HL-60 (cell line): ENCODE measurements around the gene TMEM134.

ENCODE experiments used
- DNase-seq, 2 experiments: peaks; one replicate each; pipeline ENCODE4 v3.0.0-alpha.2; 2010 to 2020; ENCODE audit warnings: low read depth in 1 of 2, low spot score in 1 of 2
- H3K27ac ChIP-seq: fragments of 250-450 bp; sonication (Bioruptor Pico); replicated peaks from 2 replicates; pipeline ENCODE4 v1.5.1; 2020; ENCODE audit warnings: mild to moderate bottlenecking, moderate library complexity
- H3K27me3 ChIP-seq: fragments of 250-450 bp; sonication (Bioruptor Pico); 2 replicates; pipeline ENCODE4 v1.5.1; 2021; ENCODE audit warnings: mild to moderate bottlenecking, moderate library complexity; ENCODE audit not compliant: insufficient read depth, poor library complexity, severe bottlenecking
- H3K4me3 ChIP-seq: replicated peaks from 2 replicates; pipeline ENCODE4 v1.5.1; 2011; ENCODE audit warnings: mild to moderate bottlenecking, control low read depth, low read length; ENCODE audit not compliant: insufficient read depth
- CTCF ChIP-seq: IDR thresholded peaks from one replicate; pipeline ENCODE4 v1.5.1; 2011; ENCODE audit warnings: low read length, control low read depth, inconsistent platforms; ENCODE audit not compliant: insufficient read depth
- GABPA ChIP-seq: IDR thresholded peaks from 2 replicates; pipeline ENCODE4 v1.6.1; 2012; ENCODE audit warnings: low read depth
- POLR2AphosphoS5 ChIP-seq: IDR thresholded peaks from 2 replicates; pipeline ENCODE4 v1.6.1; 2012; ENCODE audit warnings: low read depth
- SPI1 ChIP-seq: IDR thresholded peaks from 2 replicates; pipeline ENCODE4 v1.6.1; 2012; ENCODE audit warnings: low read depth, mild to moderate bottlenecking, borderline replicate concordance
- TF ChIP-seq, protein P1 (sequence below): IDR thresholded peaks from 2 replicates; pipeline ENCODE4 v1.6.1; 2012; ENCODE audit warnings: low read depth; ENCODE audit not compliant: insufficient replicate concordance

Gene TMEM134

GRCh38 chr11:67432655-67433349 lies 36.2 kb downstream of the TMEM134 start:
- Histone ChIP-seq H3K27ac (peak overlapping the region; percentile 17; the same call in 1 of the 2 replicates), H3K27me3 (no peaks in the 10 kb centered on the region), H3K4me3 (no peak overlapping the region)
- TF ChIP-seq POLR2AphosphoS5 (peak; percentile 15), CTCF (no peak), GABPA (no peak)
- DNase-seq = no peak

DNA sequence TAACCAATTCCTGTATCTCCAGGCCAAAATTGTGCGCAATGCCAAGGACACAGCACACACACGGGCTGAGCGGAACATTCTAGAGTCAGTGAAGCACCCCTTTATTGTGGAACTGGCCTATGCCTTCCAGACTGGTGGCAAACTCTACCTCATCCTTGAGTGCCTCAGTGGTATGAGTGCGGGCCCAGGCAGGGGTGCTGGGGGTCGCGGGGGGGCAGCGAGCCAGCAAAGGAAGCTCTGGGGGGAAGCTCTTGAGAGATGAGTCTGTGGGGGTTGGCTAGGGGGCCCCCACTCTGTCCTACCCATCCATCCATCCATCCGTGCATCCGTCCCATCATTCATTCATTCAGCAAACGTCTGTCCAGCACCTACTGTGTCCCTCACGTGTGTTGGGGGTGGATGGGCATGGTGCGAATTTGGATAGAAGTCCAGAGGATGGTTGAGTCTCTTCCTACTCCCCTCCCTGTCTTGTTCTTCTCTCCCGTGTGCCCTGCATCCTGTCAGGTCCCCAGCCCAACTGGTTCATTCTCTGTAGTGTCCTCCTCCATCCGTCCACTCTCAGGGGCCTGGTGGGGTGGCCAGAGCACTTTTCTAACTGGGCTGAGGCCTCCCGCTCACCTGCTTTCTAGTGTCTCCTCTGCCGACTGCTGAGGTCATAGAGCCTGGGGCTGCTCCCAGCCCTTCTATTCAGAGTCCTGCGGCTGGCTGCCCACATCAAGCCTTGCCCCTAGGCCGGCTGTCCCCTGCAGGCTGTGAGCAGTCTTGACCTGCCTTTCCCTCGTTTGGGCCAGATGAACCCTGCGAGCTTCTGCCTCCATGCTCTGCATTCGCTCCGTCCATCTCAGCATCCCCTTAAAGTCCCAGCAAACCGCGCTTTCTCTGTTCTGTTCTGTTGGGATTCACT lies 37.5 kb downstream of the TMEM134 start:
- Histone ChIP-seq H3K27me3 (no peaks in the 10 kb centered on the region), H3K27ac (no peak overlapping the region), H3K4me3 (no peak overlapping the region)
- DNase-seq = no peak
- TF ChIP-seq GABPA = no peak
- TF ChIP-seq, protein P1, sequence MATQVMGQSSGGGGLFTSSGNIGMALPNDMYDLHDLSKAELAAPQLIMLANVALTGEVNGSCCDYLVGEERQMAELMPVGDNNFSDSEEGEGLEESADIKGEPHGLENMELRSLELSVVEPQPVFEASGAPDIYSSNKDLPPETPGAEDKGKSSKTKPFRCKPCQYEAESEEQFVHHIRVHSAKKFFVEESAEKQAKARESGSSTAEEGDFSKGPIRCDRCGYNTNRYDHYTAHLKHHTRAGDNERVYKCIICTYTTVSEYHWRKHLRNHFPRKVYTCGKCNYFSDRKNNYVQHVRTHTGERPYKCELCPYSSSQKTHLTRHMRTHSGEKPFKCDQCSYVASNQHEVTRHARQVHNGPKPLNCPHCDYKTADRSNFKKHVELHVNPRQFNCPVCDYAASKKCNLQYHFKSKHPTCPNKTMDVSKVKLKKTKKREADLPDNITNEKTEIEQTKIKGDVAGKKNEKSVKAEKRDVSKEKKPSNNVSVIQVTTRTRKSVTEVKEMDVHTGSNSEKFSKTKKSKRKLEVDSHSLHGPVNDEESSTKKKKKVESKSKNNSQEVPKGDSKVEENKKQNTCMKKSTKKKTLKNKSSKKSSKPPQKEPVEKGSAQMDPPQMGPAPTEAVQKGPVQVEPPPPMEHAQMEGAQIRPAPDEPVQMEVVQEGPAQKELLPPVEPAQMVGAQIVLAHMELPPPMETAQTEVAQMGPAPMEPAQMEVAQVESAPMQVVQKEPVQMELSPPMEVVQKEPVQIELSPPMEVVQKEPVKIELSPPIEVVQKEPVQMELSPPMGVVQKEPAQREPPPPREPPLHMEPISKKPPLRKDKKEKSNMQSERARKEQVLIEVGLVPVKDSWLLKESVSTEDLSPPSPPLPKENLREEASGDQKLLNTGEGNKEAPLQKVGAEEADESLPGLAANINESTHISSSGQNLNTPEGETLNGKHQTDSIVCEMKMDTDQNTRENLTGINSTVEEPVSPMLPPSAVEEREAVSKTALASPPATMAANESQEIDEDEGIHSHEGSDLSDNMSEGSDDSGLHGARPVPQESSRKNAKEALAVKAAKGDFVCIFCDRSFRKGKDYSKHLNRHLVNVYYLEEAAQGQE = no peak
- TF ChIP-seq CTCF = no peak
- TF ChIP-seq SPI1 = no peak
- no peak; the same call in none of the 2 replicates for TF ChIP-seq POLR2AphosphoS5

DNA sequence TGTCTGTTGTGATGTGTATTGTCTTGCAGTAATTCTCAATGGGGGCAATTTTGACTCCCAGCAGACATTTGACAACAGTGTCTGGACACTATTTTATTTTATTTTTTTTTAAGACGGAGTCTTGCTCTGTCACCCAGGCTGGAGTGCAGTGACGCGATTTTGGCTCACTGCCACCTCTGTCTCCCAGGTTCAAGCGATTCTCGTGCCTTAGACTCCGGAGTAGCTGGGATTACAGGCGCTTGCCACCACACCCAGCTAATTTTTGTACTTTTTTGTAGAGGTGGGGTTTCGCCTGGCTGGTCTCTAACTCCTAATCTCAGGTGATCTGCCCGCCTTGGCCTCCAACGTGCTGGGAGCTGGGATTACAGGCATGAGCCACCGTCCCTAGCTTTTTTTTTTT lies 39.3 kb downstream of the TMEM134 start:
- no peak for TF ChIP-seq POLR2AphosphoS5
- TF ChIP-seq SPI1 = no peak
- no peak for TF ChIP-seq GABPA
- TF ChIP-seq, protein P1 = no peak
- no peak for TF ChIP-seq CTCF
- Histone ChIP-seq H3K27ac (no peak overlapping the region), H3K27me3 (no peaks in the 10 kb centered on the region), H3K4me3 (no peak overlapping the region)
- DNase-seq = no peak
